ENCODE results near the gene ZNF516. TPM values are rescaled to one million over a fixed set of nuclear protein-coding genes. Genes with fewer than 3 reads are reported as not detected.

The ZNF516 gene
- total RNA-seq, 1 experiment from 2014 or later = 25.5 TPM

GRCh38 chr18:76514573-76514972, 19.5 kb upstream of the ZNF516 start:
- Mint-ChIP-seq H3K4me3 (ENCODE audit: unreplicated experiment) (no peak overlapping the region), H3K9me3 (ENCODE audit: unreplicated experiment) (no peaks in the 10 kb centered on the region), H3K36me3 (ENCODE audit: insufficient read depth, unreplicated experiment) (no peaks in the 10 kb centered on the region), H3K4me1 (ENCODE audit: low read depth, unreplicated experiment) (no peaks in the 10 kb centered on the region), H3K27me3 (ENCODE audit: insufficient read depth, unreplicated experiment) (no peaks in the 10 kb centered on the region), H3K27ac (ENCODE audit: unreplicated experiment) (no peak overlapping the region)
- Histone ChIP-seq H3K36me3 (ENCODE audit: control insufficient read depth, insufficient read depth, low read length) (no peaks in the 10 kb centered on the region), H3K4me1 (no peaks in the 10 kb centered on the region), H3K27me3 (replicated peaks; ENCODE audit: control insufficient read depth, insufficient read depth, low read length) (no peaks in the 10 kb centered on the region), H3K4me3 (ENCODE audit: low read depth, low read length) (no peak overlapping the region), H3K9me3 (no peaks in the 10 kb centered on the region)
- ChIA-PET POLR2A (no interaction called here), CTCF (no interaction called here)
- intact Hi-C loops (cut with micrococcal nuclease; ENCODE audit: unreplicated experiment) = no loop called here
- TF ChIP-seq CTCF (IDR thresholded peaks at IDR 0.05; ENCODE audit: insufficient read depth in 1 of 2, low read depth in 1 of 2, low read length in 1 of 2, severe bottlenecking in 1 of 2, unreplicated experiment in 1 of 2) = no peak
- DNase-seq = no peak
- no TSS peak for BruUV-seq (replicated peaks)

GRCh38 chr18:76507830-76508385, 12.9 kb upstream of the ZNF516 start:
- no TSS peak for BruUV-seq (replicated peaks)
- Mint-ChIP-seq H3K4me1 (ENCODE audit: low read depth, unreplicated experiment) (no peaks in the 10 kb centered on the region), H3K27me3 (ENCODE audit: insufficient read depth, unreplicated experiment) (no peaks in the 10 kb centered on the region), H3K36me3 (ENCODE audit: insufficient read depth, unreplicated experiment) (no peaks in the 10 kb centered on the region), H3K4me3 (ENCODE audit: unreplicated experiment) (no peak overlapping the region), H3K9me3 (ENCODE audit: unreplicated experiment) (no peaks in the 10 kb centered on the region), H3K27ac (ENCODE audit: unreplicated experiment) (no peak overlapping the region)
- Histone ChIP-seq H3K36me3 (ENCODE audit: control insufficient read depth, insufficient read depth, low read length) (no peaks in the 10 kb centered on the region), H3K4me1 (0 out of 2 replicates have a peak, but pooled peaks cover under 1% of the 10 kb centered on the region), H3K4me3 (ENCODE audit: low read depth, low read length) (no peak overlapping the region), H3K27me3 (replicated peaks; ENCODE audit: control insufficient read depth, insufficient read depth, low read length) (no peaks in the 10 kb centered on the region), H3K9me3 (no peaks in the 10 kb centered on the region)
- no peak for DNase-seq
- ChIA-PET POLR2A (no interaction called here), CTCF (no interaction called here)
- no peak for TF ChIP-seq CTCF (IDR thresholded peaks at IDR 0.05; ENCODE audit: insufficient read depth in 1 of 2, low read depth in 1 of 2, low read length in 1 of 2, severe bottlenecking in 1 of 2, unreplicated experiment in 1 of 2)
- intact Hi-C loops (cut with micrococcal nuclease; ENCODE audit: unreplicated experiment) = no loop called here

GRCh38 chr18:76506974-76507764, 12.1 kb upstream of the ZNF516 start:
- ChIA-PET CTCF (no interaction called here), POLR2A (no interaction called here)

More at GRCh38 chr18:76506974-76507764, 12.1 kb upstream of the ZNF516 start:
- BruUV-seq (replicated peaks) = no TSS peak
- H3K9me3 Mint-ChIP-seq (ENCODE audit: unreplicated experiment) = no peaks in the 10 kb centered on the region
- no peak for DNase-seq
- H3K27me3 Mint-ChIP-seq (ENCODE audit: insufficient read depth, unreplicated experiment) = no peaks in the 10 kb centered on the region
- no peaks in the 10 kb centered on the region for H3K4me1 Mint-ChIP-seq (ENCODE audit: low read depth, unreplicated experiment)
- H3K27ac Mint-ChIP-seq (ENCODE audit: unreplicated experiment) = no peak overlapping the region
- TF ChIP-seq CTCF (IDR thresholded peaks at IDR 0.05; ENCODE audit: insufficient read depth in 1 of 2, low read depth in 1 of 2, low read length in 1 of 2, severe bottlenecking in 1 of 2, unreplicated experiment in 1 of 2) = no peak
- no peaks in the 10 kb centered on the region for H3K36me3 Mint-ChIP-seq (ENCODE audit: insufficient read depth, unreplicated experiment)
- Histone ChIP-seq H3K9me3 (no peaks in the 10 kb centered on the region), H3K36me3 (ENCODE audit: control insufficient read depth, insufficient read depth, low read length) (no peaks in the 10 kb centered on the region), H3K4me1 (0 out of 2 replicates have a peak, but pooled peaks cover 8% of the 10 kb centered on the region), H3K4me3 (ENCODE audit: low read depth, low read length) (no peak overlapping the region), H3K27me3 (replicated peaks; ENCODE audit: control insufficient read depth, insufficient read depth, low read length) (no peaks in the 10 kb centered on the region)
- no peak overlapping the region for H3K4me3 Mint-ChIP-seq (ENCODE audit: unreplicated experiment)
- intact Hi-C loops (cut with micrococcal nuclease; ENCODE audit: unreplicated experiment) = no loop called here

All from Caco-2 (cell line).